Measurements from ENCODE around the gene LRBA.
"Not testable (repeated sequence)": the region's sequence is repeated elsewhere in the genome, so short reads cannot be mapped to it uniquely, and the experiment has no call there.

LRBA gene

DNA sequence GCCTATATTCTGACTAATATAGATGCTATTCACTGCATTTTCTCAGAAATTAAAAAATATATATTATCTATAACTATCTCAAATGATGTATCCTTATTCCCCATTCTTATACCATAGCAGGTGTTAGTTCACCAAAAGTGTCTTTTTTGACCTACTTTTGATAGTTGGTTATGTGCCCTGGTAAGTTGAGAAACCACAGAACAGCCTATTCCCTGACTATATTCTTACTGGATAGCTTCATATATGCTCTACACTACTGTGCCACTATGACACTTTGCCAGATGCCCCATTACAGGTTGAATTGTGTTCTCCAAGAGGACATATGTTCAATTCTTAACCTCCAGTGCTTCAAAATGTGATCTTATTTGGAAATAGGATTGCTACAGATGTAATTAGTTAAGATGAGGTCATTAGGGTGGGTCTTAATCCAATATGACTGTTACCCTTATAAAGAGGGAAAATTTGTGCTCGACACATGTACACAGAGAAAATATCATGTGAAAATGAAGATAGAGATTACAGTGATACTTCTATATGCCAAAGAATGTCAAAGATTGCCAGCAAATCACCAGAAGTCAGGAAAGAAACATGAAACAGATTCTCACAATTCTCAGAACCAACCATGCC is 76.1 kb downstream of the LRBA start:
- DNase-seq (ENCODE audit: low spot score): no peak
- TF ChIP-seq, protein P1, sequence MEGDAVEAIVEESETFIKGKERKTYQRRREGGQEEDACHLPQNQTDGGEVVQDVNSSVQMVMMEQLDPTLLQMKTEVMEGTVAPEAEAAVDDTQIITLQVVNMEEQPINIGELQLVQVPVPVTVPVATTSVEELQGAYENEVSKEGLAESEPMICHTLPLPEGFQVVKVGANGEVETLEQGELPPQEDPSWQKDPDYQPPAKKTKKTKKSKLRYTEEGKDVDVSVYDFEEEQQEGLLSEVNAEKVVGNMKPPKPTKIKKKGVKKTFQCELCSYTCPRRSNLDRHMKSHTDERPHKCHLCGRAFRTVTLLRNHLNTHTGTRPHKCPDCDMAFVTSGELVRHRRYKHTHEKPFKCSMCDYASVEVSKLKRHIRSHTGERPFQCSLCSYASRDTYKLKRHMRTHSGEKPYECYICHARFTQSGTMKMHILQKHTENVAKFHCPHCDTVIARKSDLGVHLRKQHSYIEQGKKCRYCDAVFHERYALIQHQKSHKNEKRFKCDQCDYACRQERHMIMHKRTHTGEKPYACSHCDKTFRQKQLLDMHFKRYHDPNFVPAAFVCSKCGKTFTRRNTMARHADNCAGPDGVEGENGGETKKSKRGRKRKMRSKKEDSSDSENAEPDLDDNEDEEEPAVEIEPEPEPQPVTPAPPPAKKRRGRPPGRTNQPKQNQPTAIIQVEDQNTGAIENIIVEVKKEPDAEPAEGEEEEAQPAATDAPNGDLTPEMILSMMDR (IDR thresholded peaks at IDR 0.05; ENCODE audit: borderline replicate concordance, control extremely low read depth, extremely low read depth, insufficient read depth, missing control alignments): no peak
- in situ Hi-C loops (cut with MboI; ENCODE audit: low sequenced_read_pairs, unreplicated experiment): no loop called here

DNA sequence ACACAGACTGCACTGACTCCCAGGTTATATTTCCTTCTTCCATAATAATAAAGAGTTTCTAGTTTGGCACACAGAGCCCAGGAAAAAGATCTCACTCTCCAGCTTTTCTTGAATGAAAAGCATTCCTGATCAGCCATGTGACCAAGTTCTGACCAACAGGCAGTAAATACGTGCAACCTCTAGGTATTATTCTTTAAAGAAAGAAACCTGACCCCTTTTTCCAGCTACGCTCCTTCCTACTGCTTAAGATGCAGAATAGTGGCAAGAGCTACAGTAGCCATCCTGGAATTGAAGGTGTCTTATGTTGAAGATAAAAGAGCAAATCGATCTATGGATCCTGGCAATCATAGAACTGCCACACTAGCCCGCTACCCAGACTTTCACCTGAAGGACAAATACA is 76.7 kb downstream of the LRBA start:
- TF ChIP-seq, protein P1 (IDR thresholded peaks at IDR 0.05; ENCODE audit: borderline replicate concordance, control extremely low read depth, extremely low read depth, insufficient read depth, missing control alignments): no peak
- in situ Hi-C loops (cut with MboI; ENCODE audit: low sequenced_read_pairs, unreplicated experiment): no loop called here
- no peak for DNase-seq (ENCODE audit: low spot score)

DNA sequence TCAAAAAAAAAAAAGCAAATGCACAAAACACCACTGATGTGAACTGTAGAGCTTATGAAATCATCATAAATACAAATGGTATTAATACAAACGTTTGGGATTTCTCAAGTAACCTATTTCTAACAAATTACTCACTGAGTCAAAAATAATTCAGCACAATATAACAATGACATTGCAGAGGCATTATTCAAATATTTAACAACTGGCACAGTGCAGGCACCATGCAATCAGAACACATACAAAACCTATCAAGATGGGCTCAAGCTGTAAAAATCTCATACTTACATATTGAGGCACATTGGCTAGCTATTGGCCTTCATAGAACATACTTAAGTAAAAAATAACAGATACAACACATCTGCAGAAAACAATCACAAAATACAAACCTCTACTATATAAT is 81.1 kb downstream of the LRBA start:
- TF ChIP-seq, protein P1 (IDR thresholded peaks at IDR 0.05; ENCODE audit: borderline replicate concordance, control extremely low read depth, extremely low read depth, insufficient read depth, missing control alignments): no peak
- DNase-seq (ENCODE audit: low spot score): no peak
- in situ Hi-C loops (cut with MboI; ENCODE audit: low sequenced_read_pairs, unreplicated experiment): no loop called here

DNA sequence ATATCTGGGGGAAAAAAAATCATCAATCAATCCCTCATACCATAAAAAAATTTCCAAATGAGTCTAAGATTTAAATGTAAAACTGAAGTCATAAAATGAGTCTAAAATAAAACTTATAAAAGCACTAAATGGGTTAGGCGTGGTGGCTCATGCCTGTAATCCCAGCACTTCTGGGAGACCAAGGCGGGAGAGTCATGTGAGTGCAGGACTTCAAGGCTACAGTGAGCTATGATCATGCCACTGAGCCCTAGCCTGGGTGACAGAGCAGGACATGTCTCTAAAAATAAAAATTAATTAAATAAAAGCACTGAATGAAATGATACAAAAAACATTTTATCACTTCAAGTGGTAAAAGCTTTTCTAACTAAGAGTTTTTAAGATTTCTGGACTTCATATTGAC is 83.3 kb downstream of the LRBA start:
- TF ChIP-seq, protein P1 (IDR thresholded peaks at IDR 0.05; ENCODE audit: borderline replicate concordance, control extremely low read depth, extremely low read depth, insufficient read depth, missing control alignments): no peak
- in situ Hi-C loops (cut with MboI; ENCODE audit: low sequenced_read_pairs, unreplicated experiment): no loop called here
- no peak for DNase-seq (ENCODE audit: low spot score)

DNA sequence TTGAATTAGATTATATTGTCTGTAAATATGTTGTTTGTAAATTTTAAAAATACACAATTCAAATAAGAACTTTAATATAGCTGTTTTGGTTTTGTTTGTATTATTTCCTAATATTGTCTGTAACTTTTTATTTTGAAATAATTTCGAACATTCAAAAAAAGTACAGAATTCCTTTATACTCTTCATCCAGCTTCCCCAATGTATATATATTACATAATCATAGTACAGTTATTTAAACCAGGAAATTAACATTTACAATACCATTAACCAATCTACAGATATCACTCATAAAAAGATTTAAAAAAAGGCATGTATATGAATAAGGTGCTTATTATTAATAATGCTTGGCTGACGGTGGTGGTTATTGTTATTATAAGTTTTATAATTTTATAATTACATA is 84.1 kb downstream of the LRBA start:
- in situ Hi-C loops (cut with MboI; ENCODE audit: low sequenced_read_pairs, unreplicated experiment): no loop called here
- no peak for DNase-seq (ENCODE audit: low spot score)
- TF ChIP-seq, protein P1 (IDR thresholded peaks at IDR 0.05; ENCODE audit: borderline replicate concordance, control extremely low read depth, extremely low read depth, insufficient read depth, missing control alignments): no peak

DNA sequence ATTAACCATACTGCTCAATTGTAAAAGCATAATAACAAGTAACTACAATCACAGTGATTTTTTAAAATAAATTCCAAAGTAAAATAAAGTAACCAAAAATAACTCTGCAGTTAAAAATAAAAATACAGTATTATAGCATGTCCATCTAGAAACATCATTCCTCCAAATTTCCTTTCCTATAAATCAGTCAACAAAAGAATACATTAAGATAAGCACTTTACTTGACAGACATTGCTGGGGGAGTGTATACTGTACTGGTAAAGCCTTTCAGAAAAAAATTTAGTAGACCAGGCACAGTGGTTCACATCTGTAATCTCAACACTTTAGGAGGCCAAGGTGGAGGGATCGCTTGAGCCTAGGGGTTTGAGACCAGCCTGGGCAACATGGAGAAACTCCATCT is 91.1 kb downstream of the LRBA start:
- in situ Hi-C loops (cut with MboI; ENCODE audit: low sequenced_read_pairs, unreplicated experiment): no loop called here
- TF ChIP-seq, protein P1 (IDR thresholded peaks at IDR 0.05; ENCODE audit: borderline replicate concordance, control extremely low read depth, extremely low read depth, insufficient read depth, missing control alignments): no peak
- DNase-seq (ENCODE audit: low spot score): no peak

DNA sequence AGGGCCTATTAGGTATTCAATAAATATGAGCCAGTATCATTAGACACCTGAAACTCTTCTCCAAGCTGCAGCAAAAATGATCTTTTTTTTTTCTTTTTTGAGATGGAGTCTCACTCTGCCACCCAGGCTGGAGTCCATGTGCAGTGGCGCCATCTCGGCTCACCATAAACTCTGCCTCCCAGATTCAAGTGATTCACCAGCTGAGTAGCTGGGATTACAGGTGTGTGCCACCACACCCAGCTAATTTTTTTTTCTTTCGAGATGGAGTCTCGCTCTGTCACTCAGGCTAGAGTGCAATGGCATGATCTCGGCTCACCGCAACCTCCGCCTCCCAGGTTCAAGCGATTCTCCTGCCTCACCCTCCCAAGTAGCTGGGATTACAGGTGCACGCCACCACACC is 93.6 kb downstream of the LRBA start:
- in situ Hi-C loops (cut with MboI; ENCODE audit: low sequenced_read_pairs, unreplicated experiment); DNase-seq (ENCODE audit: low spot score): not testable (repeated sequence)

DNA sequence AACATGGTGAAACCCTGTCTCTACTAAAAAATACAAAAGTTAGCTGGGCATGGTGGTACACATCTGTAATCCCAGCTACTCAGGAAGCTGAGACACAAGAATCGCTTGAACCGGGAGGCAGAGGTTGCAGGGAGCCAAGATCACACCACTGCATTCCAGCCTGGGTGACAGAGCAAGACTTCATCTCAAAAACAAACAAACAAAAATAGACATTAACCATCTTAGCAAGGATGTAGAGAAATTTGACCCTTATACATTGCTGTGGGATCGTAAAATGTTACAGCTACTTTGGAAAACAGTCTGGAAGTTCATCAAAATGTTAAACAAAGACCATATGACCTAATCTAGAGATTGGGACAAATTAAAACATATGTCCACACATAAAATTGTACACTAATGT is 96.5 kb downstream of the LRBA start:
- in situ Hi-C loops (cut with MboI; ENCODE audit: low sequenced_read_pairs, unreplicated experiment); DNase-seq (ENCODE audit: low spot score): not testable (repeated sequence)
